Neural cell (in vitro differentiated cells): ENCODE results near the gene PRUNE2.

Experiments used
- CTCF ChIP-seq: fragments of 450-650 bp; IDR thresholded peaks from 2 replicates; pipeline ENCODE4 v1.5.1; 2014; ENCODE audit warnings: antibody characterized with exemption, mild to moderate bottlenecking, moderate library complexity; ENCODE audit not compliant: poor library complexity, severe bottlenecking
- EP300 ChIP-seq: fragments of 450-650 bp; conservative IDR thresholded peaks from 2 replicates; pipeline ENCODE4 v1.6.1; 2014; ENCODE audit warnings: antibody characterized with exemption, mild to moderate bottlenecking, moderate library complexity; ENCODE audit not compliant: poor library complexity, severe bottlenecking
- EZH2 ChIP-seq: fragments of 200-600, 300-800 bp; shearing (Covaris generic), sonication (generic); IDR thresholded peaks from 2 replicates; pipeline ENCODE4 v1.6.1; 2014; ENCODE audit warnings: antibody characterized with exemption, low read length, borderline replicate concordance, mild to moderate bottlenecking; ENCODE audit not compliant: insufficient read depth, poor library complexity, severe bottlenecking
- MXI1 ChIP-seq: fragments of 450-650 bp; conservative IDR thresholded peaks from 2 replicates; pipeline ENCODE4 v1.6.1; 2014; ENCODE audit warnings: antibody characterized with exemption, mild to moderate bottlenecking; ENCODE audit not compliant: poor library complexity, severe bottlenecking
- POLR2AphosphoS5 ChIP-seq: IDR thresholded peaks from 2 replicates; pipeline ENCODE4 v1.6.1; 2012
- RAD21 ChIP-seq: fragments of 450-650 bp; conservative IDR thresholded peaks from 2 replicates; pipeline ENCODE4 v1.6.1; 2014; ENCODE audit warnings: antibody characterized with exemption, mild to moderate bottlenecking, moderate library complexity
- REST ChIP-seq: IDR thresholded peaks from 2 replicates; pipeline ENCODE4 v1.6.1; 2012; ENCODE audit warnings: borderline replicate concordance
- SMC3 ChIP-seq: fragments of 450-650 bp; conservative IDR thresholded peaks from 2 replicates; pipeline ENCODE4 v1.6.1; 2014; ENCODE audit warnings: antibody characterized with exemption, mild to moderate bottlenecking, moderate library complexity; ENCODE audit not compliant: poor library complexity
- TAF1 ChIP-seq: IDR thresholded peaks from 2 replicates; pipeline ENCODE4 v1.6.1; 2012; ENCODE audit warnings: low read depth

GRCh38 chr9:76893395-76893932 lies 12.4 kb downstream of the PRUNE2 start:
- TF ChIP-seq EP300 (no peak), CTCF (no peak), EZH2 (no peak), REST (no peak), TAF1 (no peak), POLR2AphosphoS5 (no peak), RAD21 (no peak), SMC3 (no peak), MXI1 (no peak)
